HG03108 (cell line): ENCODE results near the gene UQCR11.

Source experiments
- ATAC-seq: cut with Tn5 transposase; IDR thresholded peaks from one replicate; pipeline ENCODE4 v1.9.1; 2021; ENCODE audit warnings: moderate library complexity; ENCODE audit not compliant: unreplicated experiment

UQCR11 gene

DNA sequence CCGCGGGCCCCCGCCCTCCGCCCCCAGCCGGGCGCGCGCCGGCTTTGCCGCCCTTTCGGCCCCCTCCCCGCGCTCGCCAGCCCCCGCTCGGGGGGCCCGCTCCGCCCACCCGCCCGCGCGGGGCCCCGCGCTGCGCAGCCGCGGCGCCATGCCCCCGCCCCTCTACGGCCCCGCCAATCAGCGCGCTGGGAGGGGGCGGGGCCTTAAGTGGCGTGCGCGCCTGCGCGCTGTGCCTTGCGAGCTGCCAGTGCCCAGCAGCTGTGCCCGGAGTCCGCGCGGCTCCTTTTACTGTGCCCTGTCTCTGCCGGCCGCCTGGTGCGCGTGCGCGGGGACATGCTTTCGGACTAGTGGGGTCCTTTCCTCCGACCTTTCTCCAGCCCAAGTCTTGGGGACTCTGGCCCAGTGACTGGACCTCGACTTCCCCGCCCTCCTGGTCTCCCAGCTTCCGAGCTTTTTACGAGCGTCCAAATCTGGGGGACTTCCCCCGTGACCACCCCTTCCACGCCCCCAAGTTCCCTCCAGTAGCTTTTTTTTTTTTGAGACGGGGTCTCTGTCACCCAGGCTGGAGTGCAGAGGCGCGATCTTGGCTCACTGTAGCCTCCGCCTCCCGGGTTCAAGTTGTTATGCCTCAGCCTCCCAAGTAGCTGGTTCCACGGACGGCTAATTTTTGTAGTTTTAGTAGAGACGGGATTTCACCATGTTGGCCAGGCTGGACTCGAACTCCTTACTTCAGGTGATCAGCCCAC is 12.3 kb downstream of the UQCR11 start, which contains the start of gene MBD3:
Gene MBD3, minus strand, starts transcription at position 111 of the 746 bp plus-strand sequence. CDS start 234 bp downstream, outside the sequence.
- ATAC-seq = peak; percentile 69

GRCh38 chr19:1592024-1592754 is 13.1 kb downstream of the UQCR11 start:
- ATAC-seq = peak; percentile 55

GRCh38 chr19:1591421-1592023 is 13.7 kb downstream of the UQCR11 start:
- no peak for ATAC-seq

DNA sequence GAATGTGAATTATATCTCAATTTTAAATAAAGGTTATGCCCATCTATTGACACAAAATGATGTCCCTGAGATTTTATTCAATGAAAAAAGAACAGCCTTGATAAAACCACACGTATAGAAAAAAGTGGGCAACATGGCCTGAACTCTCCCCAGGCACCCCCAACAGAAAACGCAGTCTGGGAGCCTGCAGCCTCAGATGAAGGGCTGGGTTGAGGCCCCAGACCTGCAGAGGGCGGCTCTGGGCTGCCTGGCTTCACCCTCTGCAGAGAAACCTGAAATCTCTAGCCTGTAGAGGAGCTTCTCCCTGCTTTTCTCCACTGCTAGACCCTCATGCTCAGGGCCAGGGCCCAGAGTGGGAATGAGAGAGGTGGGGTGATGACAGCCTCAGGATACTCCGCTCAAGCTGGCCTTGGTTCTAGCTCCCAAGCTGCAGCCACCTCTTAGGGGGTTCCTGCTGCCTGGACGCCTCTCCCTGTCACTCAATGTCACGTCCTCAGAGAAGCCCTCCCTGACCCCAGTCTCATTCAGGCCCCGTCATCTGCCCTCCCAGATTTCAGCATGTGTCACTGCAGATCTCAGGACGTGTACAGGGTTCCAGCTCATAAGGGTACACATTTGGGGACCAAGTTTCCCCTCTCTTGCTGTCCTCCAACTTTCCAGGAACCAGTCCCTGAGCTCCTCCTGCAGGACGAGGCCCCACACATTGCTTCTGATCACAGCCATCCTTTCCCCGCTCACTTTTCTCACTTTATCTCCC is 14.4 kb downstream of the UQCR11 start:
- no peak for ATAC-seq

GRCh38 chr19:1587872-1588271 is 17.4 kb downstream of the UQCR11 start:
- ATAC-seq = no peak

GRCh38 chr19:1585243-1585580 is 20.1 kb downstream of the UQCR11 start:
- no peak for ATAC-seq

DNA sequence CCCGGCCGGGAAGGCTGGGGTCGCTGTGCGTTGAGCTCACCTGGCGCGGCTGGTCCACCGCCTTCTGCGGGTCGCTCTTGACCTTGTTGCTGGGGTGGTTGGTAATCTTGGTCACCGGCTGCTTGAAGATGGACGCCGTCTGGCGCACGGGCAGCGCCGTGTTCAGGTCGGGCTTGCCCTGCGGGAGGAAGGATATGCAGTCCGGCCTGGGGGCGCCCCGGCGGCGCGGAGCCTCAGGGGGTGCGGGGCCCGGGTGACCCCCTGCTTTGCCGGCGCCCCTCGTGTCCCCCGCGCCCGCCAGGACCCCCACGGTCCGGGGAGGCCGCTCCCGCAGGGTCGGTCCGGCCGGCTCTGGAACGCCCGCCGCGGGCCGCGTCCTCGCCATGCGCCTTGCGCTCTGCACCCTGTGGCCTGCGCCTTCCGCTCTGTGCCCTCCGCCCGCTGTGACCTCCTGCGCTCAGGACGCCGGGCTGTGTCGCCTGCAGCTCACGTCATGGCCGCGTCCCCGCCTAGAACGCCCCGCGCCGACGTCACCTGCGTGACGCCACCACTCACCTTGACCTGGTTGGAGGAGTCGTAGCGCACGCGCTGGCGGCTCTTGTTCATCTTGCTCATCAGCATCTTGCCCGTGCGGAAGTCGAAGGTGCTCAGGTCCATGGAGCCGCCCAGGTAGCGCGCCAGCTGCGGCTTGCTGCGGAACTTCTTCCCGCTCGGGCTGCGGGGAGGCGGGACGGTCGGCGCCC is 20.6 kb downstream of the UQCR11 start:
- ATAC-seq = no peak

GRCh38 chr19:1582201-1582600 is 23.1 kb downstream of the UQCR11 start:
- no peak for ATAC-seq

- ATAC-seq = no peak
These were observed 24.3 kb downstream of the UQCR11 start for GRCh38 chr19:1580957-1581356.

DNA sequence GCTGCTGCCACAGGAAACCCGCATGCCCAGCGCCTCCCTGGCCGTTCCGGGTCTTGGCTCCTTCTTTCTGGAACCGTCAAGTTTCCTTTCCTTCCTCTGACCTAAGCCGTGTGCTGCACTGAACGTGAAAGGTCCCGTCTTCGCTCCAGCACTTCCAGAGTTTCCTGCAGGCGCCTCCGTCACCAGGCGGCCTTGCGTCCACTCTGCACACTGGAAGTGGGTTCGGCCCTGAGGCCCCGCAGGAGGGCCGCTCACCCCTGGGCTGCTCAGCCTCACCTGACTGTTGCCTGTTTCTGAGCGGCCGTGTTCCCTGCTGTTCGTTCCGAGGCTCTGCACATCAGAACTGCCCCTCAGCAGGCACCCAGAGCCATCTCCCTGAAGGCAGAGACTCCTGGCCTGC is 24.9 kb downstream of the UQCR11 start:
- no peak for ATAC-seq

GRCh38 chr19:1579222-1579621 is 26.0 kb downstream of the UQCR11 start:
- ATAC-seq = no peak

DNA sequence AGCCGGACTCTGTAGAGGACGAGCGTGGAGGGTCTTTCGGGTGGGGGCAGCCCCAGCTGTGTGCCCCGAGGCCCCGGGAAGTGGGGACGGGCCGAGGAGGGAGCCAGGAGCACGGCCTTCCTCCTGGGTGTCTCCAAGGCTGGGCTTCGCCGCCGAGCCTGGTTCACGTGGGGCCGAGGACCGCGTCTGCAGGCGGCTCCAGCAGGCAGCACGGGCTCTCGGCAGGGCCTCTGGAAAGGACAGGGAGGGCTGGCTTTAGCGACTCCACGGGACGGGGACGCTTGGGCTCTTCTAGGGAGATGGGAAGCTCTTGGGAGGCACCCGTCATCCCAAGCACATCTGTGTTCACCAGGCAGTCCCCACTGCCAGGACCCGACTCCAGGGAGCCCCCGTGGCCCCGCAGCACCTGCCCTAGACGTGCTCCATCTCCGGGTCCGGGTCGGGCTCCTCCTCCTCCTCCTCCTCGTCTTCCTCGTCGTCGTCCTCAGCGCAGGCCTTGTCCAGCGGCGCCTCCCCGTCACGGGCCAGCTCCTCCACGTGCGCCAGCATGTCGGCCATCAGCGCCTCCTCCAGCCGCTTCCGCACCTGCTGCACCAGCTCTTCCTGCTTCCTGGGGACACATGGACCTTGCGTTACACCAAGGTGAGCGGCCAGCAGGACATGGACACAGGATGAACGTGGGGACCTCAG is 27.2 kb downstream of the UQCR11 start:
- ATAC-seq = no peak

DNA sequence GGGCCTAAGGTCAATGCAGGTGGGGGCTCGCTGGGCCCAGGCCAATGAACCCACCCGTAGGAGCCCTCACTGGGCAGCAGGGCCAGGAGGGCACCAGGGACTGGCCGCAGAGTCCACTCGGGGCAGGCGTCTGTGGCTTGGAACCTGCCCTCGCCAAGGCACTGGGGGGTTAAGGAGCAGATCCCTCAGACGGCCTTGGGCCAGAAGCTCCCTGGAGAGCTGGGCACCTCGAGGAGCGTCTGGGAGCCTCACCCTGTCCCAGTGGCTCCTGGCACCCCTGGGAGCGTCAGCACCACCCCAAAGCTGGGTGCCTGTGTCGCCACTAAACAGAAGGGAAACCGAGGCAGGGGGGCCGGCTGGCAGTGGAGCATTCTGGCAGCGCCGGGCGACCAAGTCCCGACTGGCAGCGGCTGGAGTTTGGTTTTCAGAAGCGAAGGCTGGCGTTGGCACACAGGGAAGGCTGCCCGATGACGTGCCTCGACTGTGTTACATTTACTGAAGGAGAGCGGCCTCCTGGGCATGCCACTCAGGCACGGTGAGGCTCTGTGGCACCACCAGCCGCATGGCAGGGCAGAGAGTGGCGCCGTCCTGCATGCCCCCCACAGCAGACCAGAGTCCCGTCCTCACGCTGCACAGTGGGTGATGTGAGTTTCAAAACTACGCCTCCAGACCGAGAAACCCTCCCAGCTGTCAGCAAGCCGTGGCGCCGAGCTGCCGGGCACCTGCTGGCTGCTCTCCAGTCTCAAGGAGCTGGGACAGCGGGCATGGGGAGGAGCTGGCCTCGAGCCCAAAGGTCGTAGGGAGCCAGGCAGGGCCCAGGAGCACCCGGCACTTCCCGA is 28.0 kb downstream of the UQCR11 start:
- no peak for ATAC-seq

DNA sequence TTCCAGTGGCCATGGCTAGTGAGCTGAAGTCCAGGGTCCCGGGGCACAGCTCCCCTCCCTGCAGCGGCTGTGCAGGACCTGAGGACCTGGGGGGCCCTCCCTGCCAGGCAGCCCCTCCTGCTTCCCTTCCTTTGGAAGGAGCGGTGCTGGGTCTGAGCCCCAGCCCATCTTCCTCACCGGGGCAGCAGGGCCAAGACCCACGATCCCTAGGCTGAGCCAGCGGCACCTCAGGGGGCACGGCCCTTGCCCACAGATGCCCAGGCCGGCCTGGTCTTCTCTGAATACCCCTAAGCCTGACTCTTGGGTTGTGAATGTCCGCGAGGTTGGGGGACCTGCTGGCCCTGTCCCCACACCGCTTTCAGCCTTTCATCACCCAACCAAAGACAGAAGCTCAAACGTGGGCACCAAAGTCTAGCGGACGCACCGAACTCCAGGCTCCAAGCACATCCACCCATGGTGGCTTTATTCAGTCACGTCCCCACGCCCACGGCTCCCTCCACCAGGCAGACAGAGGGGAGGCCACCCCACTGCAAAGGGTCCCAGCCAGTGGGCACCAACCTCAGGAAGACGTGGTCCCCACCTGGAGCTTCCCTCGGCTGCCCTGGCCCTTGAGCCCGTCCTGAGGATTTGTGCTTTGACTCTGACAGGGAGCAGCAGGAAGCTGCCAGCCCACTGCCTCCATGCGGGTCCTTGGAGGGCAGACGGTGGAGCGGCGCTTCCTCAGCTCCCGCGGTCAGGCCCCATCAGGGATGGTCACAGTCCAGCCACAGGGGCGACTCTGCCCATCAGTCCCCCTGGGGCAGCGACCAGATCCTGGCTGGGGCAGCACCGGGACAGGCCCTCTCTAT is 28.8 kb downstream of the UQCR11 start:
- ATAC-seq = no peak

GRCh38 chr19:1575323-1576241 is 29.7 kb downstream of the UQCR11 start:
- no peak for ATAC-seq

DNA sequence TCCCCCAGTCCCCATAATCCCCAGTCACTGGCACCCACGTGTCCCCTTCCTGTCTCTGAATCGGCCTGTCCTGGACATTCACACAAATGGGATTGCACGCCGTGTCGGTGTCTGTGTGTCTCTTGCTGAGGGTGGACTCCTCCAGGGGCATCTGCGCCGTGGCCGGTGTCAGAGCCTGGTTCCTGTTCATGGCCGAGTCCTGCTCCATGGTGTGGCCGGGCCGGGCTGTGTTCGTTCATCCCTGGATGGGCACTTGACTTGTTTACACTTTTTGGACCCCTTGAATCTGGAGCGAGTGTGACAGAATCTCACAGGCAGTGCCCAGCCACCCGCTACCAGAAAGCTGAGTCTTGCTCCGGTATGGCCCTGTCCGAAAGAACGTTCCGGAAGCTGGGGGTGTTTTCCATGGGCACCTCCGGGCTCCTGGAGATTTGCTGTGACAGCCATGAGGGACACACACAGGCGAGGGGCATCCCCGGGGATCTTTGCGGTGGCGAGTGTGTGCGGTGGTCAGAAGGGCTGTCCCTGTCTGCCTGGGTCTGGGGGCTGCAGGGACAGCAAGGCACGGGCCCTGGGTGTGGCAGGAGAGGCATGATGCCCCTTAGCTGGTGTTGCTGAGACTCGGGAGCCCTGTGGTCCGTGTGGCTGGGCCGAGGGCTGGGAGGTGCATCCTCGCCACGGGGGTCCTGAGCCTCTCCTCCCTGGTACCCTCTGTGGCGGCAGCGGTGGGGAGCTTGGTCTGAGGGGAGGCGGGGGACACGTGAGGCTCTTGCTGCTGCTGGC is 30.7 kb downstream of the UQCR11 start:
- no peak for ATAC-seq
